ENCODE results near the gene DUSP9. TPM values are rescaled to one million over a fixed set of nuclear protein-coding genes. Genes with fewer than 3 reads are reported as not detected.

DUSP9 gene
- total RNA-seq, 1 experiment from 2014 or later: not detected

DNA sequence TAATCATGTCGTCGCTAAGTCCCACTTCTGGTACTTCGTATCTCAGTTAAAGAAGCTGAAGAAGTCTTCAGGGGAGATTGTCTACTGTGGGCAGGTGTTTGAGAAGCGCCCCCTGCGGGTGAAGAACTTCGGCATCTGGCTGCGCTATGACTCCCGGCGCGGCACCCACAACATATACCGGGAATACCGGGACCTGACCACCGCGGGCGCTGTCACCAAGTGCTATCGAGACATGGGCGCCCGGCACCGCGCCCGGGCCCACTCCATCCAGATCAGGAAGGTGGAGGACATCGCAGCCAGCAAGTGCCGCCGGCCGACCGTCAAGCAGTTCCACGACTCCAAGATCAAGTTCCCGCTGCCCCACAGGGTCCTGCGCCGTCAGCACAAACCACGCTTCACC, 15.3 kb downstream of the DUSP9 start:
- Histone ChIP-seq H3K27me3 (ENCODE audit: low read length) (no peaks in the 10 kb centered on the region), H3K9me3 (ENCODE audit: low read length) (no peaks in the 10 kb centered on the region), H3K4me1 (ENCODE audit: low read length) (no peaks in the 10 kb centered on the region), H3K4me2 (ENCODE audit: low read depth, low read length, poor library complexity, severe bottlenecking) (no peak overlapping the region), H4K20me1 (ENCODE audit: insufficient read depth, low read depth, low read length) (no peaks in the 10 kb centered on the region), H3K79me2 (ENCODE audit: low read length) (no peaks in the 10 kb centered on the region), H3K36me3 (ENCODE audit: insufficient read depth, low read length) (no peaks in the 10 kb centered on the region), H3K9me2 (replicated peaks; ENCODE audit: insufficient read depth, low read length) (no peaks in the 10 kb centered on the region), H2AFZ (ENCODE audit: low read length) (no peak overlapping the region), H3K27ac (ENCODE audit: low read length) (no peak overlapping the region), H3K4me3 (ENCODE audit: low read length) (no peak overlapping the region), H3K9ac (ENCODE audit: low read length) (no peak overlapping the region)
- DNase-seq: peak; percentile 74

DNA sequence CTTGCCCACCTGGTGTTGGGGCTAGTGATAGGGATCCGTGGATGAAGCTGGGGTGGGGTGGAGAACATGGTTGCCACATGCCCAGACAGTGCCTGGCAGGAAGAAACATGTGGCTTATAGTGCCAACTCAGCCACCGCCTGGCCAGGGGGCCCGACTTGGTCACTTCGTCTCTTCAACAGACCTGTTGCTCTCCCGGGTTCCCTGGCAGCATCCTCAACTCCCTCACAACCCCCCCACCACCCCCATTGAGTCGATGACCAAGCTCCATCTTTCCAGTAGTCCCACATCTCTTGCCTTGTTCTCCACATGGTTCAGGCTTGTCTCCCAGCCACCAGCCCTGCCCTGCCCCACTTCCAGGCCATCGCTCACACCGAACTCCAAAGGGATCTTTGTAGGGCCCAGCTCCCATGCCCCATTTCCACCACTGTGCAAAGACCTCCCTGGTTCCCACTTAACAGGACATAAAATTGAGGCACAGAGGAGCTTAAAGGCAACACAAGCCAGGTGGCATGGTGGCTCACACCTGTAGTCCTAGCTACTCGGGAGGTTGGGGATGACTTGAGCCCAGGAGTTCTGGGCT, 18.8 kb downstream of the DUSP9 start:
- no peak for DNase-seq
- Histone ChIP-seq H3K27me3 (ENCODE audit: low read length) (no peaks in the 10 kb centered on the region), H3K9ac (ENCODE audit: low read length) (no peak overlapping the region), H3K4me2 (ENCODE audit: low read depth, low read length, poor library complexity, severe bottlenecking) (no peak overlapping the region), H4K20me1 (ENCODE audit: insufficient read depth, low read depth, low read length) (no peaks in the 10 kb centered on the region), H3K27ac (ENCODE audit: low read length) (no peak overlapping the region), H3K4me3 (ENCODE audit: low read length) (no peak overlapping the region), H3K4me1 (ENCODE audit: low read length) (no peaks in the 10 kb centered on the region), H3K36me3 (ENCODE audit: insufficient read depth, low read length) (no peaks in the 10 kb centered on the region), H3K9me3 (ENCODE audit: low read length) (no peaks in the 10 kb centered on the region), H3K9me2 (replicated peaks; ENCODE audit: insufficient read depth, low read length) (no peaks in the 10 kb centered on the region), H2AFZ (ENCODE audit: low read length) (no peak overlapping the region), H3K79me2 (ENCODE audit: low read length) (no peaks in the 10 kb centered on the region)

DNA sequence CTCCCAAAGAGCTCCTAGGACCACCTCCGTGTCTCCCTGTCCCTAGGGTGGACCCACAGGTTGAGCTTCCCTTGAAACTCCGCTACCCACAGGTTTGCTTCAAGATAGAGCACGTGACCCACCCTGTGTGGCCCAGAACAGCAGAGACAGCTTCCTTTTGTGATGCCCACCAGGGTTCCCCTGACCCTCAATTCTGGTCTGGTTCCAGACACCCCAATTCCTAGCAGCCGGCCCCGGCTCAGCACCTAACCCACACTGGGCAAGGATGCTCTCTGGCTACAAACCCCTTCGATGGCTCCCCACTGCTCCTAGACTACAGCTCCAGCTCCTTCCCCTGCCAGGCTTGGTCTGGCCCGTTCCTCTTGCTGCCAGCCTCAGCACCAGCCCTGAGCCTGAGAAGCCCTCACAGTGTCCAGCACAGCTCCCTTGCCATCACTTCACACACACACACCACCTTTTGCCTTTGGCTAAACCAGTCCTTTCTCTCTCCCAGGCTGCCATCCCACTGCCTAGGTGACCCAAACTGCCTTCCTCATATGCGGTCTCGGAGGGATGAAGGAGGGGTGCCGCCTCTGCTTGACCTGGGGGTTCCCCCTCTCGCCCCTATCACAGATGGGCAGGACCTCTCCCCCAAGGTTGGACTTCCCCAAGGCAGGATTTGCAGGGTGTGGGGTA, 20.4 kb downstream of the DUSP9 start:
- Histone ChIP-seq H3K4me1 (ENCODE audit: low read length) (no peaks in the 10 kb centered on the region), H3K4me3 (ENCODE audit: low read length) (no peak overlapping the region), H3K9me2 (replicated peaks; ENCODE audit: insufficient read depth, low read length) (no peaks in the 10 kb centered on the region), H2AFZ (ENCODE audit: low read length) (no peak overlapping the region), H3K4me2 (ENCODE audit: low read depth, low read length, poor library complexity, severe bottlenecking) (no peak overlapping the region), H3K36me3 (ENCODE audit: insufficient read depth, low read length) (no peaks in the 10 kb centered on the region), H3K27ac (ENCODE audit: low read length) (no peak overlapping the region), H3K79me2 (ENCODE audit: low read length) (no peaks in the 10 kb centered on the region), H4K20me1 (ENCODE audit: insufficient read depth, low read depth, low read length) (no peaks in the 10 kb centered on the region), H3K27me3 (ENCODE audit: low read length) (no peaks in the 10 kb centered on the region), H3K9me3 (ENCODE audit: low read length) (no peaks in the 10 kb centered on the region), H3K9ac (ENCODE audit: low read length) (no peak overlapping the region)
- DNase-seq: no peak

DNA sequence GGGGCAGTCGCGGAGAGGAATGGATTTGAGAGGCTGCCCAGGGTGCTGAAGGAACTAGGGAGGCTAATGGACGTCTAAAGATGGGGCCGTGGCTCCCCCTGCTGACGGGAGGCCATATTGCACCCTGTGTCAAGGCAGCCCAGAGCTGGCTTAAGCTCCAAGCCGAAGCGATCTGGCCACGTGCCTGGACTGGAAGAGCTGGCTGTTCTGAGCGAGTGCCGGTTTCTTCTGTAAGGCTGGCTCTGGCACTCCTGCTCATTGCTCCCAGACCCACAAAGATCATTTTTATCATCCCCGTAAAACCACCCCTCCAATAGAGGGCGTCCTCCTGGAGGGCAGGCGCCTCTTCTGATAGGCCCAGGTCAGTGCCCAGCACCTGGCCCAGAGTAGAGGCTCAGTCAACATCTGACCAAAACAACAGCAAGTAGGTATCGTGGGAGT, 21.0 kb downstream of the DUSP9 start:
- Histone ChIP-seq H3K9me2 (replicated peaks; ENCODE audit: insufficient read depth, low read length) (no peaks in the 10 kb centered on the region), H4K20me1 (ENCODE audit: insufficient read depth, low read depth, low read length) (no peaks in the 10 kb centered on the region), H3K4me3 (ENCODE audit: low read length) (no peak overlapping the region), H3K9ac (ENCODE audit: low read length) (no peak overlapping the region), H3K27ac (ENCODE audit: low read length) (no peak overlapping the region), H3K9me3 (ENCODE audit: low read length) (no peaks in the 10 kb centered on the region), H2AFZ (ENCODE audit: low read length) (0 out of 2 replicates have a peak overlapping the region, but pooled peaks have one; percentile 20), H3K4me1 (ENCODE audit: low read length) (no peaks in the 10 kb centered on the region), H3K27me3 (ENCODE audit: low read length) (no peaks in the 10 kb centered on the region), H3K4me2 (ENCODE audit: low read depth, low read length, poor library complexity, severe bottlenecking) (no peak overlapping the region), H3K36me3 (ENCODE audit: insufficient read depth, low read length) (no peaks in the 10 kb centered on the region), H3K79me2 (ENCODE audit: low read length) (no peaks in the 10 kb centered on the region)
- DNase-seq: peak; percentile 94

DNA sequence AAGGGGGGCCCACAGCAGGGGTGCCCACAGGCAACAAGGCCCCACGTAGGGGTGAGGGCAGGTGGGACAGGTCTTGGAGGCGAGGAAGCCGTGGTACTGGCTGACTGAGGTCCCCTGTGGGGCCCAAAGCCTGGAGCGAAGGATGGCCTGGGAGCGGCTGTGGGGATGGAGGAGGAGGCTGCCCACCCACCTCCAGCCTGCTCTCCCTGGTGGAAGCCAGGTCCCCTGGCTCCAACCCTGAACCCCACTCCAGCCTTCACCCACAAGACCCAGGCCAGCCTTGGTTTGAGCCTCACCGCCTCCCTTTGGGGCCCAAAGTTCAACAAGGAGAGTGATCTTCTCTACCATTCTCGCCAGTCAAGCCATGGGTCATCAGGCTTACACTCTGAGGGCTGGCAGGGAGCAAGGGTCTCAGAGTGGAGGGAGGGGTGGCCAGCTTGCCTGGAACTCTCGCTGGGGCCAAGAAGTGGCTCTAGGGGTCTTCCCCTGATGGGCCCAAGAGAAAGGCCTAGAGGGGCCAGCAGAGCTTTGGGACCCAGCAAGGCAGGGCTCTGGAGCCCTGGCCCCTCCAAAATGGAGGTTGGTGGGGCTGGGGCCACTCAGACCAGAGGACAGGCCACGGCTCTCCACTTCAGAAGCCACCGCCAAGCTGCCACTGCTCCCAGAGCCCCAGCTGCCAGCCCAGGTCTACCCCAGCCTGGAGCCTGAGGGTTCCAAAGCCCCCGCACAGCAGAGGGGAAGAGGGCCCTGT, 21.6 kb downstream of the DUSP9 start:
- no peaks in the 10 kb centered on the region for H3K79me2 ChIP-seq (ENCODE audit: low read length)
- 0 out of 2 replicates have a peak overlapping the region, but pooled peaks have one; percentile 20 for H2AFZ ChIP-seq (ENCODE audit: low read length)
- no peaks in the 10 kb centered on the region for H3K27me3 ChIP-seq (ENCODE audit: low read length)
- H3K9me3 ChIP-seq (ENCODE audit: low read length): no peaks in the 10 kb centered on the region
- no peaks in the 10 kb centered on the region for H3K4me1 ChIP-seq (ENCODE audit: low read length)
- H3K4me2 ChIP-seq (ENCODE audit: low read depth, low read length, poor library complexity, severe bottlenecking): no peak overlapping the region
- no peaks in the 10 kb centered on the region for H3K36me3 ChIP-seq (ENCODE audit: insufficient read depth, low read length)
- H3K9ac ChIP-seq (ENCODE audit: low read length): no peak overlapping the region
- DNase-seq: no peak
- no peaks in the 10 kb centered on the region for H4K20me1 ChIP-seq (ENCODE audit: insufficient read depth, low read depth, low read length)
- H3K4me3 ChIP-seq (ENCODE audit: low read length): no peak overlapping the region
- H3K9me2 ChIP-seq (replicated peaks; ENCODE audit: insufficient read depth, low read length): no peaks in the 10 kb centered on the region
- H3K27ac ChIP-seq (ENCODE audit: low read length): no peak overlapping the region

DNA sequence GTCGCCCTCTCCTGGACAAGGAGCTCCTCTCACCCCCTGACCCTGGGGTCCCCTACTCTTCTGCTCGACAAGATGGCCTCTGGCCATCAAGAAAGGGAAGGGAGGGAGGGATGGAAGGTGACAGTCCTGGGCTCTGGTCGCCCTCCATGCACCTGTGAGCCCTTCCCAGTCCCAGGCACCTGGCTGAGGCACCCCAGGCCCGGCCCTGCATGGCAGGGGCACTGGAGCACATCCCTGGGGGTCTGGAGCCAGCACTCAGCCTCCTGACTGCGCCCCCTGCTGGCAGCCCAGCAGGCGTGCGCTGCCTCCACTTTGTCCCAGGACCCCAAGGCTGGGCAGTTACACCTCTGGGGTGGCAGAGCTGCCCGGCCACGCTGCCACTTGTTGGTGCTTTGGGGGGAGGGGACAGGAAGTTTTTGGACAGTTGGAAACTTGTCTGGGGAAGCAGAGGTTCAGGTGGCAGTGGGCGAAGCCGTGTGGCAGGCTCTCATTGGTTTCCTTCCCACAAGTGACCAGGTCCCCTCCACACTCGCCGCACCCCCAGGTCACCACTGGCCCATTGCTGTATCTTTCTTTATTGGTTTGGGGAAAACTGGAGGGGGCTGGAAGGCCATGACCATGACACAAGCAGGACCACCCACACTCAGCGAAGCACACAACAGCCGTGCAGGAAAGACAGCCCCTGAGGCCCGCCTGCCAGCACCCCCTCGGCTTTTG, 22.3 kb downstream of the DUSP9 start:
- Histone ChIP-seq H4K20me1 (ENCODE audit: insufficient read depth, low read depth, low read length) (no peaks in the 10 kb centered on the region), H3K36me3 (ENCODE audit: insufficient read depth, low read length) (no peaks in the 10 kb centered on the region)
- DNase-seq: peak; percentile 82

DNA sequence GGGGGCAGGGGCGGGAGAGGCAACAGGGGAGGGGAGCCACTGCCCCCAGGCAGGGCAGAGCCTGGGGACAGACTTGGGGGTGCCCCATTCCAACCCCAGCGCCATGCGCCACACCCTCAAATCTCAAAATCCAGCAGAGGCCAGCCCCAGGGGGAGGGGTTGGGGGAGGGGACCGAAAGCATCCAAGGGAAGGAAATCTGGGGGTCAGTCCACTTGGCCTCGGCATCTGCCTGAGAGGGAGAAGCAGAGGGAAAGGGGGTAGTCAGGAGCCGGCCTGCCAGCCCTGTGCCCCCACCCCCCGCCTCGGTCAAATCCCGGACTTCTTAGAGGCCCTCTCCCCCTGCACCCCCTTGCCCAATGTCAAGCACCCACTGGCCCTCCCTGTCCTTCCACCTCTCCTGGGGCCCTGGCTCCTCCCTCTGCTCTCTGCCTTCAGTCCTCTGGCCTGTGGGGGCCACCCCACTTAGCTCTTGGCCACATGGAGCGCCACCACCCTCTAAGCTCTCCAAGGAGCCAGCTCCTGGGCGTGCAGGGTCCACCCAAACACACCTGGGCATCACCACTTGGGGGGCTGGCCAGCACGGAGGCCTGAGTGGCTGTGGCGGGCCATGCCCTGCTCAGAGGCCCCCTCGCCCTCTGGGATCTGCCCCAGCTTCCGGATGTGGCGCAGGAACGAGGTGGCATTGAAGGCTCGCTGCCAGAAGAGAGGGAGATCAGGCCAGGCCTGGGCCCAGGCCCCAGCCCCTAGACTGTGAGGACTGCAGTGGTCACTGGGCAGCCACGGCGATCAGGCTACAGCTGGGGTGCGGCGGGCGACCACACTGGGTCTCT, 23.1 kb downstream of the DUSP9 start:
- no peaks in the 10 kb centered on the region for H3K9me2 ChIP-seq (replicated peaks; ENCODE audit: insufficient read depth, low read length)
- H3K9ac ChIP-seq (ENCODE audit: low read length): no peak overlapping the region

More for the DNA sequence above, 22.3 kb downstream of the DUSP9 start:
- no peak overlapping the region for H3K4me3 ChIP-seq (ENCODE audit: low read length)
- H3K79me2 ChIP-seq (ENCODE audit: low read length): no peaks in the 10 kb centered on the region
- H3K9me3 ChIP-seq (ENCODE audit: low read length): no peaks in the 10 kb centered on the region
- no peak overlapping the region for H3K9ac ChIP-seq (ENCODE audit: low read length)
- H3K9me2 ChIP-seq (replicated peaks; ENCODE audit: insufficient read depth, low read length): no peaks in the 10 kb centered on the region
- no peak overlapping the region for H2AFZ ChIP-seq (ENCODE audit: low read length)
- H3K27me3 ChIP-seq (ENCODE audit: low read length): no peaks in the 10 kb centered on the region
- no peak overlapping the region for H3K27ac ChIP-seq (ENCODE audit: low read length)
- no peaks in the 10 kb centered on the region for H3K4me1 ChIP-seq (ENCODE audit: low read length)
- no peak overlapping the region for H3K4me2 ChIP-seq (ENCODE audit: low read depth, low read length, poor library complexity, severe bottlenecking)

More for the DNA sequence above, 23.1 kb downstream of the DUSP9 start:
- H3K27me3 ChIP-seq (ENCODE audit: low read length): no peaks in the 10 kb centered on the region
- DNase-seq: no peak
- no peak overlapping the region for H2AFZ ChIP-seq (ENCODE audit: low read length)
- H3K27ac ChIP-seq (ENCODE audit: low read length): no peak overlapping the region
- H3K9me3 ChIP-seq (ENCODE audit: low read length): no peaks in the 10 kb centered on the region
- H3K4me3 ChIP-seq (ENCODE audit: low read length): no peak overlapping the region
- H3K4me2 ChIP-seq (ENCODE audit: low read depth, low read length, poor library complexity, severe bottlenecking): no peak overlapping the region
- H3K4me1 ChIP-seq (ENCODE audit: low read length): no peaks in the 10 kb centered on the region
- H3K79me2 ChIP-seq (ENCODE audit: low read length): no peaks in the 10 kb centered on the region
- no peaks in the 10 kb centered on the region for H4K20me1 ChIP-seq (ENCODE audit: insufficient read depth, low read depth, low read length)
- H3K36me3 ChIP-seq (ENCODE audit: insufficient read depth, low read length): no peaks in the 10 kb centered on the region

All from Karpas-422 (cell line).